Parathyroid adenoma (tissue), 2 donors: ENCODE measurements around the gene FIGN.

Source experiments
- H2AFZ ChIP-seq: fragments of 300-600 bp; sonication (generic); one replicate; pipeline ENCODE4 v1.7.0; 2017; ENCODE audit warnings: antibody characterized with exemption, mild to moderate bottlenecking
- H3K27ac ChIP-seq: fragments of 300-600 bp; sonication (generic); one replicate; pipeline ENCODE4 v1.7.0; 2017
- H3K27me3 ChIP-seq: fragments of 300-600 bp; sonication (generic); one replicate; pipeline ENCODE4 v1.7.0; 2017; ENCODE audit warnings: low read length; ENCODE audit not compliant: control insufficient read depth, insufficient read depth
- H3K36me3 ChIP-seq: fragments of 300-600 bp; sonication (generic); one replicate; pipeline ENCODE4 v1.7.0; 2017; ENCODE audit warnings: low read length; ENCODE audit not compliant: control insufficient read depth, insufficient read depth
- H3K4me1 ChIP-seq: fragments of 300-600 bp; sonication (generic); one replicate; pipeline ENCODE4 v1.7.0; 2017; ENCODE audit warnings: control low read depth
- H3K4me2 ChIP-seq: fragments of 300-600 bp; sonication (generic); one replicate; pipeline ENCODE4 v1.7.0; 2017; ENCODE audit warnings: low read length
- H3K4me3 ChIP-seq: fragments of 300-600 bp; sonication (generic); one replicate; pipeline ENCODE4 v1.7.0; 2017; ENCODE audit warnings: low read depth, low read length
- H3K79me2 ChIP-seq: fragments of 300-600 bp; sonication (generic); one replicate; pipeline ENCODE4 v1.7.0; 2017; ENCODE audit warnings: control low read depth
- H3K9ac ChIP-seq: fragments of 300-600 bp; sonication (generic); one replicate; pipeline ENCODE4 v1.7.0; 2017; ENCODE audit warnings: mild to moderate bottlenecking
- H3K9me3 ChIP-seq: fragments of 300-600 bp; sonication (generic); one replicate; pipeline ENCODE4 v1.7.0; 2017; ENCODE audit warnings: low read length; ENCODE audit not compliant: control insufficient read depth
- CTCF ChIP-seq: fragments of 300-600 bp; sonication (generic); IDR thresholded peaks from one replicate; pipeline ENCODE4 v1.7.0; 2017; ENCODE audit warnings: antibody characterized with exemption, mild to moderate bottlenecking
- donor health status: primary hyperparathyroidism.

The FIGN gene

GRCh38 chr2:163723348-163723747 lies 12.5 kb downstream of the FIGN start:
- H3K4me2 ChIP-seq: no peak overlapping the region
- H2AFZ ChIP-seq: no peak overlapping the region
- no peak overlapping the region for H3K27ac ChIP-seq
- no peaks in the 10 kb centered on the region for H3K79me2 ChIP-seq
- H3K9ac ChIP-seq: no peak overlapping the region
- no peaks in the 10 kb centered on the region for H3K27me3 ChIP-seq
- H3K9me3 ChIP-seq: no peaks in the 10 kb centered on the region
- H3K4me3 ChIP-seq: no peak overlapping the region
- TF ChIP-seq CTCF: no peak
- no peaks in the 10 kb centered on the region for H3K4me1 ChIP-seq
- H3K36me3 ChIP-seq: no peaks in the 10 kb centered on the region

GRCh38 chr2:163719331-163719730 lies 16.5 kb downstream of the FIGN start:
- H3K9me3 ChIP-seq: no peaks in the 10 kb centered on the region
- no peak overlapping the region for H3K4me2 ChIP-seq
- peaks cover under 1% of the 10 kb centered on the region for H3K4me1 ChIP-seq
- no peaks in the 10 kb centered on the region for H3K79me2 ChIP-seq
- no peak for TF ChIP-seq CTCF
- H3K36me3 ChIP-seq: no peaks in the 10 kb centered on the region
- H3K9ac ChIP-seq: no peak overlapping the region
- H2AFZ ChIP-seq: no peak overlapping the region
- H3K27ac ChIP-seq: no peak overlapping the region
- H3K4me3 ChIP-seq: no peak overlapping the region
- no peaks in the 10 kb centered on the region for H3K27me3 ChIP-seq

- Histone ChIP-seq H3K4me2 (no peak overlapping the region), H3K36me3 (no peaks in the 10 kb centered on the region), H3K4me3 (no peak overlapping the region), H3K79me2 (no peaks in the 10 kb centered on the region), H2AFZ (no peak overlapping the region), H3K4me1 (peaks cover 3% of the 10 kb centered on the region), H3K27ac (no peak overlapping the region), H3K9ac (no peak overlapping the region), H3K9me3 (no peaks in the 10 kb centered on the region), H3K27me3 (no peaks in the 10 kb centered on the region)
- TF ChIP-seq CTCF: no peak
These were observed 17.7 kb downstream of the FIGN start for GRCh38 chr2:163717993-163718680.

GRCh38 chr2:163717515-163717914 lies 18.3 kb downstream of the FIGN start:
- Histone ChIP-seq H3K27ac (no peak overlapping the region), H3K4me1 (peaks cover 3% of the 10 kb centered on the region)

More at GRCh38 chr2:163717515-163717914, 18.3 kb downstream of the FIGN start:
- no peaks in the 10 kb centered on the region for H3K9me3 ChIP-seq
- no peak overlapping the region for H3K4me2 ChIP-seq
- no peak for TF ChIP-seq CTCF
- H3K36me3 ChIP-seq: no peaks in the 10 kb centered on the region
- H3K4me3 ChIP-seq: no peak overlapping the region
- no peak overlapping the region for H3K9ac ChIP-seq
- no peak overlapping the region for H2AFZ ChIP-seq
- no peaks in the 10 kb centered on the region for H3K27me3 ChIP-seq
- H3K79me2 ChIP-seq: no peaks in the 10 kb centered on the region
